T-cell (primary cell): ENCODE results near the gene SLC47A2. TPM values are rescaled to one million over a fixed set of nuclear protein-coding genes. Genes with fewer than 3 reads are reported as not detected.
"Not testable (repeated sequence)": the region's sequence is repeated elsewhere in the genome, so short reads cannot be mapped to it uniquely, and the experiment has no call there.

Experiments
- ATAC-seq, 4 experiments: fragments of 200-7000 bp in 3 of 4; fragments of 150-1000 bp in 1 of 4; cut with Tn5 transposase; replicated peaks in 1 of 4; 1 replicate in 3 of 4; 2 replicates in 1 of 4; pipeline ENCODE4 v1.10.0; 2021; ENCODE audit warnings: moderate library complexity in 3 of 4, mild to moderate bottlenecking in 2 of 4, moderate number of reproducible peaks in 1 of 4
- CTCF ChIA-PET, 2 donors: fragments of 300-600 bp; sonication (Branson Sonifier 250); formaldehyde crosslinking; loops; one replicate each; lab custom pipeline; 2022; ENCODE audit warnings: antibody characterized with exemption in 2 of 2; lab: Charles Lee
- POLR2A ChIA-PET, 2 donors: fragments of 300-600 bp; sonication (Branson Sonifier 250); formaldehyde crosslinking; loops; one replicate each; lab custom pipeline; 2022; ENCODE audit warnings: antibody characterized with exemption in 2 of 2; lab: Charles Lee
- DNase-seq, 35 experiments: peaks; one replicate each; pipeline versions ENCODE4 v3.0.0 to v3.0.0-alpha.2; 2013 to 2023
- H3K27ac ChIP-seq: one replicate; pipeline ENCODE4 v1.5.1; 2013; ENCODE audit warnings: low read length
- H3K27me3 ChIP-seq, 2 experiments: replicated peaks in 1 of 2; 1 replicate in 1 of 2; 2 replicates in 1 of 2; pipeline versions ENCODE4 v1.6.1 to v1.7.0; 2013; ENCODE audit warnings: low read length in 1 of 2, mixed read lengths in 1 of 2; ENCODE audit not compliant: control insufficient read depth in 2 of 2, insufficient read depth in 2 of 2; ENCODE audit errors: extremely low read depth in 1 of 2
- H3K36me3 ChIP-seq, 2 donors: 1 replicate in 1 of 2; 2 replicates in 1 of 2; pipeline versions ENCODE4 v1.6.1 to v1.7.0; 2013; ENCODE audit warnings: low read length in 1 of 2; ENCODE audit not compliant: control insufficient read depth in 2 of 2, insufficient read depth in 1 of 2; ENCODE audit errors: extremely low read depth in 1 of 2
- H3K4me1 ChIP-seq, 2 experiments: 1 replicate in 1 of 2; 2 replicates in 1 of 2; pipeline versions ENCODE4 v1.6.1 to v1.7.0; 2013; ENCODE audit warnings: low read length in 2 of 2, mixed read lengths in 1 of 2; ENCODE audit not compliant: insufficient read depth in 2 of 2, control insufficient read depth in 1 of 2; ENCODE audit errors: extremely low read depth in 1 of 2
- H3K4me3 ChIP-seq, 2 donors: 1 replicate in 1 of 2; 2 replicates in 1 of 2; pipeline versions ENCODE4 v1.5.1 to v1.7.0; 2013; ENCODE audit warnings: mild to moderate bottlenecking in 2 of 2, low read length in 1 of 2, moderate library complexity in 1 of 2; ENCODE audit not compliant: control insufficient read depth in 1 of 2; ENCODE audit errors: extremely low read depth in 1 of 2
- H3K9me3 ChIP-seq: 2 replicates; pipeline ENCODE4 v1.7.0; 2013
- H3K27ac Mint-ChIP-seq, 2 donors: one replicate each; pipeline ENCODE4 v1.8.0; 2020 to 2021; ENCODE audit warnings: mild to moderate bottlenecking in 2 of 2, mixed read lengths in 2 of 2
- H3K27me3 Mint-ChIP-seq, 2 donors: one replicate each; pipeline ENCODE4 v1.8.0; 2021 to 2022; ENCODE audit warnings: mixed read lengths in 2 of 2
- H3K36me3 Mint-ChIP-seq: one replicate; pipeline ENCODE4 v1.8.0; 2021; ENCODE audit warnings: mixed read lengths
- H3K4me1 Mint-ChIP-seq, 3 donors: one replicate each; pipeline ENCODE4 v1.8.0; 2020 to 2022; ENCODE audit warnings: mixed read lengths in 3 of 3, mild to moderate bottlenecking in 1 of 3
- H3K4me3 Mint-ChIP-seq, 3 donors: one replicate each; pipeline ENCODE4 v1.8.0; 2020 to 2022; ENCODE audit warnings: mild to moderate bottlenecking in 3 of 3, mixed read lengths in 3 of 3, moderate library complexity in 3 of 3
- H3K9me3 Mint-ChIP-seq, 3 donors: one replicate each; pipeline ENCODE4 v1.8.0; 2020 to 2022; ENCODE audit warnings: mixed read lengths in 3 of 3
- WGBS: methylation state at CpG from one replicate; pipeline ENCODE4 v1.1.5; 2013; ENCODE audit warnings: missing lambda C conversion rate; ENCODE audit not compliant: insufficient coverage; 5-methylcytosine and 5-hydroxymethylcytosine counted together
- total RNA-seq, 35 experiments: library from RNA in 6 of 35; stranded (reverse) in 6 of 35; fragments of 120-200 nt in 1 of 35; gene quantifications; one replicate each; pipeline versions ENCODE4 v1.2.1 to v1.2.4 and lab custom pipeline; 2013 to 2026

Gene SLC47A2
- total RNA-seq, 5 donors from 2014 or later (not counting 1 experiment from before 2014, with no cell fraction given) = not detected

GRCh38 chr17:19703106-19703827 is 13.1 kb downstream of the SLC47A2 start:
- Histone ChIP-seq H3K27ac (no peak overlapping the region), H3K4me3 (no peak overlapping the region), H3K9me3 (no peaks in the 10 kb centered on the region), H3K4me1 (no peaks in the 10 kb centered on the region), H3K36me3 (no peaks in the 10 kb centered on the region), H3K27me3 (no peaks in the 10 kb centered on the region)
- Mint-ChIP-seq H3K36me3 (no peaks in the 10 kb centered on the region), H3K9me3 (no peaks in the 10 kb centered on the region), H3K27me3 (no peaks in the 10 kb centered on the region), H3K4me3 (no peak overlapping the region), H3K4me1 (no peaks in the 10 kb centered on the region), H3K27ac (no peak overlapping the region)
- ChIA-PET POLR2A (no interaction called here), CTCF (no interaction called here)
- DNase-seq = no peak
- no peak for ATAC-seq
- WGBS = 79% methylated on average over 9 of the region's 10 CpGs

GRCh38 chr17:19702217-19702641 is 14.2 kb downstream of the SLC47A2 start:
- Mint-ChIP-seq H3K4me3 (no peak overlapping the region), H3K27ac (no peak overlapping the region), H3K4me1 (no peaks in the 10 kb centered on the region), H3K27me3 (no peaks in the 10 kb centered on the region), H3K36me3 (no peaks in the 10 kb centered on the region), H3K9me3 (no peaks in the 10 kb centered on the region)
- WGBS = 56% methylated on average over 3 of the region's 4 CpGs
- ChIA-PET CTCF (no interaction called here), POLR2A (no interaction called here)
- H3K27ac ChIP-seq = no peak overlapping the region
- no peaks in the 10 kb centered on the region for H3K36me3 ChIP-seq
- DNase-seq (no peak), ATAC-seq (no peak)
- no peaks in the 10 kb centered on the region for H3K27me3 ChIP-seq
- H3K4me1 ChIP-seq = no peaks in the 10 kb centered on the region
- H3K9me3 ChIP-seq = no peaks in the 10 kb centered on the region
- no peak overlapping the region for H3K4me3 ChIP-seq

DNA sequence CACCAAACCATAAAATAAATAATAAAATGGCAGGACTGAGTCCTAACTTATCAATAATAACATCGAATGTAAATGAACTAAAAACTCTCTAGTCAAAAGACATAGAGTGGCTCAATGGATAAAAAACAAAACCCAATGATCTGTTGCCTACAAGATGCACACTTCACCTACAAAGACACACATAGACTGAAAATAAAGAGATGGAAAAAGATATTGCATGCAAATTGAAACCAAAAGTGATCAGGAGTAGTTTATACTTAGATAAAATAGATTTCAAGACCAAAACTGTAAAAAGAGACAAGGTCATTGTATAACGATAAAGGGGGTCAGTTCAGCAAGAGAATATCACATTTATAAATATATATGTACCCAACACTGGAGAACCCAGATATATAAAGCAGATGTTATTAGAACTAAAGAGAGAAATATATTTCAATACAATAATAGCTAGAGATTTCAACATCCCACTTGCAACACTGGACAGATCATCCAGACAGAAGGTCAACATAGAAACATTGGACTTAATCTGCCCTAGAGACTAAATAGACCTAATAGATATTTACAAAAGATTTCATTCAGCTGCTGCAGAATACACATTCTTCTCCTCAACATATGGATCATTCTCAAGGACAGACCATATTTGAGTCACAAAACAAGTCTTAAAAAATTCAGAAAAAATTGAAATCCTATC is 29.8 kb downstream of the SLC47A2 start:
- ChIA-PET POLR2A (no interaction called here), CTCF (no interaction called here)
- Histone ChIP-seq H3K27ac (no peak overlapping the region), H3K4me1 (no peaks in the 10 kb centered on the region), H3K27me3 (peaks cover 0 to 6% of the 10 kb centered on the region in 2 experiments), H3K36me3 (no peaks in the 10 kb centered on the region), H3K9me3 (no peaks in the 10 kb centered on the region), H3K4me3 (no peak overlapping the region)
- ATAC-seq (no peak), DNase-seq (no peak)
- H3K27ac Mint-ChIP-seq = no peak overlapping the region
- no peaks in the 10 kb centered on the region for H3K4me1 Mint-ChIP-seq
- no peak overlapping the region for H3K4me3 Mint-ChIP-seq
- no peaks in the 10 kb centered on the region for H3K27me3 Mint-ChIP-seq
- no peaks in the 10 kb centered on the region for H3K9me3 Mint-ChIP-seq
- no CpG with 5 or more reads among the region's 2 CpGs for WGBS
- H3K36me3 Mint-ChIP-seq = peaks cover 3% of the 10 kb centered on the region

DNA sequence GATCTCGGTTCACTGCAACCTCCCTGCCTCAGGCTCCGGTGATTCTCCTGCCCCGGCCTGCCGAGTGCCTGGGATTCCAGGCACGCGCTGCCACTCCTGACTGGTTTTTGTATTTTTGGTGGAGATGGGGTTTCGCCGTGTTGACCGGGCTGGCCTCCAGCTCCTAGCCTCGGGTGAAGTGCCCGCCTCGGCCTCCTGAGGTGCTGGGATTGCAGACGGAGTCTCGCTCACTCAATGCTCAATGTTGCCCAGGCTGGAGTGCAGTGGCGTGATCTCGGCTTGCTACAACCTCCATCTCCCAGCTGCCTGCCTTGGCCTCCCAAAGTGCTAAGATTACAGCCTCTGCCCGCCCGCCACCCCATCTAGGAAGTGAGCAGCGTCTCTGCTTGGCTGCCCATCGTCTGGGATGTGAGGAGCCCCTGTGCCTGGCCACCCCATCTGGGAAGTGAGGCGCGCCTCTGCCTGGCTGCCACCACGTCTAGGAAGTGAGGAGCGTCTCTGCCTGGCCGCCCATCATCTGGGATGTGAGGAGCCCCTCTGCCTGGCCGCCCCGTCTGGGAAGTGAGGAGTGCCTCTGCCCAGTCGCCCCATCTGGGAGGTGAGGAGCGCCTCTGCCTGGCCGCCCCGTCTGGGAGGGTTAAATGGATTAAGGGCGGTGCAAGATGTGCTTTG is 31.3 kb downstream of the SLC47A2 start:
- DNase-seq, H3K4me1 Mint-ChIP-seq, H3K27ac ChIP-seq, H3K27me3 ChIP-seq, H3K9me3 ChIP-seq, H3K4me1 ChIP-seq, H3K4me3 Mint-ChIP-seq, H3K4me3 ChIP-seq, ATAC-seq, H3K9me3 Mint-ChIP-seq, POLR2A ChIA-PET, CTCF ChIA-PET, H3K27ac Mint-ChIP-seq, H3K36me3 Mint-ChIP-seq, H3K36me3 ChIP-seq, H3K27me3 Mint-ChIP-seq: not testable (repeated sequence)
- WGBS = 88% methylated on average over 9 of the region's 32 CpGs

GRCh38 chr17:19683117-19683516 is 33.3 kb downstream of the SLC47A2 start:
- H3K36me3 ChIP-seq = peaks cover 0 to 3% of the 10 kb centered on the region in 2 donors
- Mint-ChIP-seq H3K4me3 (no peak overlapping the region), H3K27me3 (no peaks in the 10 kb centered on the region), H3K9me3 (no peaks in the 10 kb centered on the region), H3K27ac (no peak overlapping the region), H3K36me3 (peaks cover 8% of the 10 kb centered on the region), H3K4me1 (no peaks in the 10 kb centered on the region)
- ATAC-seq (no peak), DNase-seq (no peak)
- H3K27me3 ChIP-seq = no peaks in the 10 kb centered on the region
- no peak overlapping the region for H3K4me3 ChIP-seq
- no peaks in the 10 kb centered on the region for H3K4me1 ChIP-seq
- H3K27ac ChIP-seq = no peak overlapping the region
- no peaks in the 10 kb centered on the region for H3K9me3 ChIP-seq
- ChIA-PET POLR2A (no interaction called here), CTCF (no interaction called here)
- WGBS = 83% methylated on average over 1 of the region's 2 CpGs

DNA sequence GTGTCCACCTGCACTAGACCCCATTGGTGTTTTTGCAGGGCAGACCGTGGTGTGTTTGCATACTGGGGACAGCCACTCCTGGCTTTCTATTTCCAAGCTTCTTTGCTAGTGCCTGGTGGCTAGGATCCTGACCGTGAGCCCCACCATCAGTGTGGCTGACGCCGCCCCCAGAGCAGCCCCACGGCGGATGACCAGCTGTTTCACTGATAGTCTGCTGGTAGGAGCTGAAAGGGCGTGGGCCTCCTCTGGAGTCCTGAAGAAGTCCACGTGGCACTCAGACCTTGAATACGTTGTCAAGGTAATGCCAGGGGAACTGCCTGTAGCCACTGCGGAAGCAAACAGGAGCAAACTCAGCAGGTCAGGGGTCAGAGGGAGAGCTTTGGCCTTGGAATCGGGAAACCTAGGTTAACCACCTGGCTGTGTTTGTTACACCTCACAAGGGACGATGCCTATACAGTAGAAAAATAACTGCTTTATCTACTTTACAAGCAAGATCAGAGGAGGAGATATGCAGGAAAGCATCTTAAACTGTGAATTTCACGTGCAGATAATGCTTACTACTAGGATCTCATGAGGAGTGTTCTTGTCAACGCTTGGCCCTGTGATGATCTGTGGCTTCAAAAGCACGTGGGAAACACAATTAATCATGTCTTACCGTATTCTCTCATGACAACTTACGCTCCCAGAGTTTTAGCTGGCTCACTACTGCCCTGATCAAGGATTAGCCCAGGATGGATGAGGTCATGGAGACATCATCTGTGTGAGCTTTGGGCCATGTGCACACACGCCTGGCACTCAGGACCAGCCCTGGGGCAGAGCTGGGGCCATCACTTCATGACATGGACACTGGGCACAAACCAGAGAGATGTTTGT is 37.6 kb downstream of the SLC47A2 start:
- no peaks in the 10 kb centered on the region for H3K27me3 ChIP-seq
- 92% methylated on average over 16 of the region's 18 CpGs for WGBS
- H3K36me3 ChIP-seq = peaks cover 0 to 15% of the 10 kb centered on the region in 2 donors
- H3K4me1 ChIP-seq = no peaks in the 10 kb centered on the region
- no peaks in the 10 kb centered on the region for H3K4me1 Mint-ChIP-seq
- ATAC-seq = no peak
- POLR2A ChIA-PET = no interaction called here
- no peaks in the 10 kb centered on the region for H3K9me3 Mint-ChIP-seq
- CTCF ChIA-PET = no interaction called here
- no peak overlapping the region for H3K4me3 Mint-ChIP-seq
- H3K27ac Mint-ChIP-seq = no peak overlapping the region
- no peak overlapping the region for H3K4me3 ChIP-seq
- DNase-seq = no peak
- no peaks in the 10 kb centered on the region for H3K9me3 ChIP-seq
- H3K27me3 Mint-ChIP-seq = no peaks in the 10 kb centered on the region
- H3K27ac ChIP-seq = no peak overlapping the region
- H3K36me3 Mint-ChIP-seq = peaks cover 23% of the 10 kb centered on the region
